Gastrocnemius medialis (tissue), 4 donors: ENCODE measurements around the gene CELF4. TPM values are rescaled to one million over a fixed set of nuclear protein-coding genes. Genes with fewer than 3 reads are reported as not detected.
"Not testable (repeated sequence)": the region's sequence is repeated elsewhere in the genome, so short reads cannot be mapped to it uniquely, and the experiment has no call there.

ENCODE experiments used
- ATAC-seq, 2 donors: fragments of 150-250 bp; one replicate each; pipeline ENCODE4 v1.9.1; 2016
- DNase-seq, 2 donors: peaks; one replicate each; pipeline ENCODE4 v3.0.0-alpha.2; 2019
- H3K27ac ChIP-seq, 4 donors: fragments of 200-600 bp; sonication (generic); 1 replicate in 1 of 4; 2 replicates in 3 of 4; pipeline ENCODE4 v1.5.1; 2016 to 2018; ENCODE audit warnings: mild to moderate bottlenecking in 2 of 4, moderate library complexity in 1 of 4
- H3K27me3 ChIP-seq, 3 donors: fragments of 200-600 bp; sonication (generic) in 2 of 3; 1 replicate in 1 of 3; 2 replicates in 2 of 3; pipeline versions ENCODE4 v1.5.1 to v1.6.0; 2016 to 2019; ENCODE audit warnings: mild to moderate bottlenecking in 1 of 3, moderate library complexity in 1 of 3
- H3K36me3 ChIP-seq, 2 donors: fragments of 200-600 bp; sonication (generic) in 1 of 2; one replicate each; pipeline ENCODE4 v1.5.1; 2017 to 2018
- H3K4me1 ChIP-seq, 2 donors: fragments of 200-600 bp; sonication (generic) in 1 of 2; one replicate each; pipeline ENCODE4 v1.5.1; 2016 to 2017; ENCODE audit warnings: mild to moderate bottlenecking in 2 of 2
- H3K4me3 ChIP-seq, 4 donors: fragments of 200-600 bp; sonication (generic) in 3 of 4; 1 replicate in 1 of 4; 2 replicates in 3 of 4; pipeline ENCODE4 v1.5.1; 2016 to 2019; ENCODE audit warnings: mild to moderate bottlenecking in 2 of 4
- H3K9me3 ChIP-seq, 3 donors: fragments of 200-600 bp; sonication (generic) in 2 of 3; 1 replicate in 1 of 3; 2 replicates in 2 of 3; pipeline ENCODE4 v1.5.1; 2016 to 2019
- CTCF ChIP-seq, 5 experiments: fragments of 450-650 bp in 3 of 5; fragments of 200-600 bp in 2 of 5; sonication (generic) in 2 of 5; IDR thresholded peaks in 4 of 5; conservative IDR thresholded peaks in 1 of 5; 1 replicate in 4 of 5; 2 replicates in 1 of 5; pipeline ENCODE4 v1.5.1; 2016 to 2019; ENCODE audit warnings: antibody characterized with exemption in 5 of 5, mild to moderate bottlenecking in 3 of 5, moderate library complexity in 3 of 5
- POLR2A ChIP-seq, 2 donors: fragments of 450-650 bp; IDR thresholded peaks; one replicate each; pipeline ENCODE4 v1.6.1; 2017; ENCODE audit warnings: antibody characterized with exemption in 2 of 2, mild to moderate bottlenecking in 2 of 2, moderate library complexity in 2 of 2
- in situ Hi-C, 4 donors: fragments of 200-750 bp; cut with MboI; loops; one replicate each; pipeline versions ENCODE4 v1.15.0 to v1.8.0; 2017; ENCODE audit warnings: low sequenced_read_pairs in 4 of 4
- intact Hi-C: fragments of 100-400 bp; cut with DNase I; formaldehyde crosslinking; loops from one replicate; pipeline ENCODE4 v1.15.1; 2023; ENCODE audit warnings: low total_unique reads
- total RNA-seq, 4 donors: library from RNA; depleted of rRNA; stranded (reverse); fragments of >200 nt; gene quantifications; one replicate each; pipeline versions ENCODE4 v1.1.0 to v1.2.3, GENCODE V29; 2016

CELF4 gene
- total RNA-seq, 4 donors from 2014 or later = not detected

GRCh38 chr18:37362158-37362890, 203.3 kb downstream of the CELF4 start:
- intact Hi-C loops (no loop called here), in situ Hi-C loops (no loop called here)
- no peak overlapping the region for H3K4me3 ChIP-seq
- peaks cover 0 to 4% of the 10 kb centered on the region in 2 donors for H3K4me1 ChIP-seq
- ATAC-seq (no peak), DNase-seq (no peak)
- TF ChIP-seq CTCF (IDR thresholded peaks at IDR 0.05 in 4 of 5, conservative IDR thresholded peaks at IDR 0.05 in 1 of 5) = no peak
- no peak for TF ChIP-seq POLR2A (IDR thresholded peaks at IDR 0.05)
- no peaks in the 10 kb centered on the region for H3K9me3 ChIP-seq
- no peaks in the 10 kb centered on the region for H3K27me3 ChIP-seq
- no peaks in the 10 kb centered on the region for H3K36me3 ChIP-seq
- H3K27ac ChIP-seq = no peak overlapping the region

- in situ Hi-C loops = no loop called here
- ATAC-seq (no peak), DNase-seq (no peak)
- Histone ChIP-seq H3K4me3 (no peak overlapping the region), H3K9me3 (no peaks in the 10 kb centered on the region), H3K27me3 (no peaks in the 10 kb centered on the region), H3K27ac (no peak overlapping the region), H3K36me3 (no peaks in the 10 kb centered on the region), H3K4me1 (peaks cover 0 to 4% of the 10 kb centered on the region in 2 donors)
- intact Hi-C loops = no loop called here
- TF ChIP-seq CTCF (IDR thresholded peaks at IDR 0.05 in 4 of 5, conservative IDR thresholded peaks at IDR 0.05 in 1 of 5) (no peak), POLR2A (IDR thresholded peaks at IDR 0.05) (no peak)
Measured at GRCh38 chr18:37361335-37362157, 204.1 kb downstream of the CELF4 start.

- H3K9me3 ChIP-seq, H3K36me3 ChIP-seq, in situ Hi-C loops, H3K4me1 ChIP-seq, DNase-seq, ATAC-seq, H3K27me3 ChIP-seq, H3K27ac ChIP-seq, H3K4me3 ChIP-seq, intact Hi-C loops: not testable (repeated sequence)
Measured at GRCh38 chr18:37358061-37358460, 207.5 kb downstream of the CELF4 start.

- no peak overlapping the region for H3K4me3 ChIP-seq
- H3K27me3 ChIP-seq = no peaks in the 10 kb centered on the region
- in situ Hi-C loops = no loop called here
- TF ChIP-seq CTCF (IDR thresholded peaks at IDR 0.05 in 4 of 5, conservative IDR thresholded peaks at IDR 0.05 in 1 of 5) (no peak), POLR2A (IDR thresholded peaks at IDR 0.05) (no peak)
- H3K27ac ChIP-seq = no peak overlapping the region
- DNase-seq = no peak
- no peak for ATAC-seq
- intact Hi-C loops = no loop called here
- H3K4me1 ChIP-seq = no peaks in the 10 kb centered on the region
- no peaks in the 10 kb centered on the region for H3K36me3 ChIP-seq
- no peaks in the 10 kb centered on the region for H3K9me3 ChIP-seq
Measured at GRCh38 chr18:37355772-37356171, 209.8 kb downstream of the CELF4 start.

GRCh38 chr18:37351110-37351509, 214.5 kb downstream of the CELF4 start:
- Histone ChIP-seq H3K27ac (no peak overlapping the region), H3K4me3 (no peak overlapping the region), H3K27me3 (peaks cover 0 to 1% (median 0%) of the 10 kb centered on the region in 3 donors), H3K4me1 (no peaks in the 10 kb centered on the region), H3K36me3 (no peaks in the 10 kb centered on the region), H3K9me3 (no peaks in the 10 kb centered on the region)
- in situ Hi-C loops = no loop called here
- no peak for ATAC-seq
- TF ChIP-seq POLR2A (IDR thresholded peaks at IDR 0.05) = no peak
- TF ChIP-seq CTCF (IDR thresholded peaks at IDR 0.05 in 4 of 5, conservative IDR thresholded peaks at IDR 0.05 in 1 of 5) = no peak
- DNase-seq = no peak
- intact Hi-C loops = no loop called here
